K562 (cell line): ENCODE results near the gene FAM89B. TPM values are rescaled to one million over a fixed set of nuclear protein-coding genes. Genes with fewer than 3 reads are reported as not detected.
A peak's percentile ranks its signal among the peaks of the same experiment; 100 is the strongest.

Experiments
- ATAC-seq: fragments of 200-7000 bp; cut with Tn5 transposase; 3 replicates; pipeline ENCODE4 v1.9.1; 2020; ENCODE audit warnings: moderate library complexity
- BruUV-seq: library from RNA; stranded (reverse); fragments of 400-500 nt; replicated peaks from 2 replicates; lab custom pipeline; 2021; lab: Mats Ljungman, UMichigan
- CTCF ChIA-PET: fragments of 300-600 bp; formaldehyde crosslinking; extraction: SDS; loops from one replicate; lab custom pipeline; 2021; ENCODE audit warnings: low intra/inter-chr PET ratio; lab: Yijun Ruan, JAX
- POLR2A ChIA-PET: fragments of 300-600, 350-650 bp; sonication (Branson Sonifier 250); formaldehyde crosslinking; extraction: SDS; loops from one replicate; lab custom pipeline; 2021; ENCODE audit warnings: antibody characterized with exemption, inconsistent platforms; lab: Yijun Ruan, JAX
- DNase-seq, 4 experiments: peaks; one replicate each; pipeline versions ENCODE4 v3.0.0 to v3.0.0-alpha.2; 2011 to 2018; ENCODE audit warnings: low spot score in 3 of 4, mixed read lengths in 3 of 4; ENCODE audit errors: extremely low read depth in 1 of 4
- FAIRE-seq: peaks from 2 replicates; lab custom pipeline; 2011; peaks lifted over from hg19 to GRCh38; lab: Jason Lieb, UNC
- H2AFZ ChIP-seq: 2 replicates; pipeline ENCODE4 v1.6.0; 2011; ENCODE audit warnings: low read depth, low read length, control low read depth, inconsistent platforms
- H3K27ac ChIP-seq: fragments of 200-600 bp; 3 replicates; pipeline ENCODE4 v1.8.0; 2011; ENCODE audit warnings: low read depth, mild to moderate bottlenecking, control low read depth, inconsistent platforms, low read length, moderate library complexity, mixed read lengths; ENCODE audit errors: extremely low read depth
- H3K27me3 ChIP-seq, 2 experiments: fragments of 300-600 bp in 1 of 2; 2 replicates in 1 of 2; 3 replicates in 1 of 2; pipeline versions ENCODE4 v1.6.0 to v1.8.0; 2011; ENCODE audit warnings: inconsistent platforms in 2 of 2, low read length in 2 of 2, mild to moderate bottlenecking in 1 of 2, mixed read lengths in 1 of 2, moderate library complexity in 1 of 2; ENCODE audit not compliant: control insufficient read depth in 2 of 2, insufficient read depth in 2 of 2
- H3K36me3 ChIP-seq: fragments of 300-600 bp; 3 replicates; pipeline ENCODE4 v1.8.0; 2011; ENCODE audit warnings: mild to moderate bottlenecking, low read length, inconsistent platforms; ENCODE audit not compliant: control insufficient read depth, insufficient read depth
- H3K4me1 ChIP-seq, 2 experiments: fragments of 200-600 bp in 1 of 2; replicated peaks in 1 of 2; 2 replicates in 1 of 2; 3 replicates in 1 of 2; pipeline versions ENCODE4 v1.5.1 to v1.8.0; 2011; ENCODE audit warnings: inconsistent platforms in 2 of 2, low read length in 2 of 2, mild to moderate bottlenecking in 1 of 2, mixed read lengths in 1 of 2, moderate library complexity in 1 of 2; ENCODE audit not compliant: control insufficient read depth in 2 of 2, insufficient read depth in 2 of 2
- H3K4me2 ChIP-seq: 2 replicates; pipeline ENCODE4 v1.6.1; 2011; ENCODE audit warnings: low read length, control low read depth, inconsistent platforms, mixed read lengths; ENCODE audit not compliant: insufficient read depth
- H3K4me3 ChIP-seq: fragments of 200-600 bp; sonication (generic), shearing (Covaris generic); 2 replicates; pipeline ENCODE4 v1.5.1; 2016; ENCODE audit warnings: control low read depth, inconsistent platforms
- H3K79me2 ChIP-seq: fragments of 200-600 bp; 3 replicates; pipeline ENCODE4 v1.8.0; 2011; ENCODE audit warnings: low read length, inconsistent platforms; ENCODE audit not compliant: control insufficient read depth, insufficient read depth
- H3K9ac ChIP-seq, 2 experiments: 2 replicates each; pipeline versions ENCODE4 v1.6.0 to v1.6.1; 2011; ENCODE audit warnings: low read depth in 2 of 2, low read length in 2 of 2, control low read depth in 1 of 2, inconsistent platforms in 1 of 2, mild to moderate bottlenecking in 1 of 2, mixed read lengths in 1 of 2; ENCODE audit not compliant: insufficient read depth in 1 of 2
- H3K9me1 ChIP-seq: one replicate; pipeline ENCODE4 v1.6.0; 2011; ENCODE audit warnings: inconsistent platforms, mild to moderate bottlenecking, low read length, moderate library complexity; ENCODE audit not compliant: control insufficient read depth, insufficient read depth
- H3K9me3 ChIP-seq: replicated peaks from 2 replicates; pipeline ENCODE4 v1.5.1; 2011; ENCODE audit warnings: low read depth, low read length, inconsistent platforms; ENCODE audit not compliant: control insufficient read depth, insufficient read depth
- H4K20me1 ChIP-seq: replicated peaks from 2 replicates; pipeline ENCODE4 v1.6.1; 2011; ENCODE audit warnings: low read length, inconsistent platforms, mixed read lengths; ENCODE audit not compliant: control insufficient read depth, insufficient read depth
- CCAR2 ChIP-seq: fragments of 200-400 bp; formaldehyde crosslinking; IDR thresholded peaks from 2 replicates; pipeline ENCODE4 v1.6.1; 2017; ENCODE audit warnings: mild to moderate bottlenecking, low read depth, low read length
- CGGBP1 ChIP-seq: fragments of 250-450 bp; sonication (Bioruptor Pico); IDR thresholded peaks from 2 replicates; pipeline ENCODE4 v1.9.0; 2021; ENCODE audit warnings: mild to moderate bottlenecking
- GABPB2 ChIP-seq: fragments of 250-450 bp; sonication (Bioruptor Pico); conservative IDR thresholded peaks from 2 replicates; pipeline ENCODE4 v1.5.1; 2021; ENCODE audit warnings: mild to moderate bottlenecking
- NR2F6 ChIP-seq: fragments of 450-650 bp; formaldehyde crosslinking; IDR thresholded peaks from 2 replicates; pipeline ENCODE4 v1.4.0; 2020; ENCODE audit warnings: mild to moderate bottlenecking
- POLR2AphosphoS2 ChIP-seq: IDR thresholded peaks from 2 replicates; pipeline ENCODE4 v1.6.1; 2012; ENCODE audit warnings: low read length, improper control_type of control experiment
- POLR2G ChIP-seq: fragments of 200-400 bp; formaldehyde crosslinking; IDR thresholded peaks from 2 replicates; pipeline ENCODE4 v1.6.1; 2017; ENCODE audit warnings: low read depth, mild to moderate bottlenecking, antibody characterized with exemption, low read length, moderate library complexity
- RBFOX2 ChIP-seq: fragments of 200-400 bp; formaldehyde crosslinking; IDR thresholded peaks from 2 replicates; pipeline ENCODE4 v1.6.1; 2017; ENCODE audit warnings: low read depth, mild to moderate bottlenecking, low read length, moderate library complexity
- RBM22 ChIP-seq: fragments of 200-400 bp; formaldehyde crosslinking; IDR thresholded peaks from 2 replicates; pipeline ENCODE4 v1.6.1; 2018; ENCODE audit warnings: low read length, low read depth; ENCODE audit not compliant: poor library complexity, severe bottlenecking
- SMAD1 ChIP-seq: fragments of 150-350 bp; IDR thresholded peaks from 2 replicates; pipeline ENCODE4 v1.6.1; 2014; ENCODE audit warnings: low read length, low read depth; ENCODE audit not compliant: partially characterized antibody
- ZNF12 ChIP-seq: sonication (generic); formaldehyde crosslinking; IDR thresholded peaks from 2 replicates; pipeline ENCODE4 v1.4.0; 2020; ENCODE audit warnings: mild to moderate bottlenecking, missing genetic modification reagents
- ZNF212 ChIP-seq: fragments of 450-650 bp; formaldehyde crosslinking; IDR thresholded peaks from 2 replicates; pipeline ENCODE4 v1.4.0; 2020; ENCODE audit warnings: mild to moderate bottlenecking
- WGBS: fragments of 100-300 bp; shearing (Covaris generic); methylation state at CpG from one replicate; pipeline ENCODE4 v1.1.6; 2016; ENCODE audit warnings: low coverage, mixed read lengths; ENCODE audit not compliant: insufficient coverage; ENCODE audit errors: missing lambda C conversion rate; 5-methylcytosine and 5-hydroxymethylcytosine counted together
- in situ Hi-C: fragments of 300-500 bp; cut with MboI; formaldehyde crosslinking; loops from 4 replicates; pipeline ENCODE4 v1.15.0; 2018; ENCODE audit warnings: inconsistent platforms, mixed read lengths
- intact Hi-C: fragments of 100-400 bp; cut with micrococcal nuclease; formaldehyde crosslinking; loops from 2 replicates; pipeline ENCODE4 v1.14.2; 2022
- polyA plus RNA-seq, 8 experiments: library from polyadenylated mRNA; depleted of rRNA in 4 of 8; stranded (reverse) in 5 of 8; unstranded in 3 of 8; fragments of >200 nt; fragmentation: Nextera tagmentation in 2 of 8; fragmentation: Illumina TruSeq in 1 of 8; extraction: Ambion mirVana in 2 of 8; extraction: Trizol in 1 of 8; gene quantifications; 2 replicates each; pipeline versions ENCODE4 v1.2.1 to v1.2.3, GENCODE V29; 2011 to 2014; ENCODE audit warnings: inconsistent platforms in 1 of 8, missing spikeins in 1 of 8
- total RNA-seq, 7 experiments: library from RNA; depleted of rRNA in 6 of 7; stranded (reverse); fragments of >200 nt in 6 of 7; fragmentation: Illumina TruSeq in 2 of 7; extraction: Trizol in 2 of 7; gene quantifications; 2 replicates each; pipeline versions ENCODE4 v1.2.1 to v1.2.3, GENCODE V29; 2011 to 2021; ENCODE audit warnings: low replicate concordance in 1 of 7
- TF ChIP-seq, protein P1 (sequence below), 2 experiments: fragments of 450-650 bp; IDR thresholded peaks; 2 replicates each; pipeline ENCODE4 v1.6.1; 2016

The FAM89B gene
- total and polyA plus RNA-seq, 9 of the 15 experiments (the other 6 are each of a cell fraction or from before 2014, with no cell fraction given), result 0.32 to 27.6 (median 11.9) TPM

DNA sequence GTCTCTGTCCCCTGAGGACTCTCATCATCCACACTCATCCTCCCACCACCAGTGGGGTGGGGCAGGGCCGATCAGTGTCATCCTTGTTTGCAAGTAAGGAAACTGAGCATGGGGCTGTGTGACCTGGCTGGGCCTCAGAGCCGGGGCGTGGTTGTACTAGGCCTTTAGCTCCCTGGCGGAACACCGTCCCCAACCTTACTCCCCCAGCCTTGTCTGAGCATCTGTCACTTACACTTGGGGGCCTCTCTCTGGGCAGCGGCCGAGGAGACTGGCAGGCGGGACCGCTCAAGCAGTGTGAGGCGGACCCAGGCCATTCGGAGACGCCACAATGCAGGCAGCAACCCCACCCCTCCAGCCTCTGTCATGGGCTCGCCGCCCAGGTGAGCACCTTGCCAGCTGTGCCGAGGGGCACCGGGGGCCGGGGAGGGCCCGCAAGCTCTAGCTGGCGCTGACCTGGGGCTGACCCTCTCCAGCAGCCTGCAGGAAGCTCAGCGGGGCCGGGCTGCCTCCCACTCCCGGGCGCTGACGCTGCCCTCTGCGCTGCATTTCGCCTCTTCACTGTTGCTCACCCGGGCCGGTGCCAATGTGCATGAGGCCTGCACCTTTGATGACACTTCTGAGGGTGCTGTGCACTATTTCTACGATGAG lies 47.1 kb downstream of the FAM89B start (continued):
- TF ChIP-seq, protein P1, sequence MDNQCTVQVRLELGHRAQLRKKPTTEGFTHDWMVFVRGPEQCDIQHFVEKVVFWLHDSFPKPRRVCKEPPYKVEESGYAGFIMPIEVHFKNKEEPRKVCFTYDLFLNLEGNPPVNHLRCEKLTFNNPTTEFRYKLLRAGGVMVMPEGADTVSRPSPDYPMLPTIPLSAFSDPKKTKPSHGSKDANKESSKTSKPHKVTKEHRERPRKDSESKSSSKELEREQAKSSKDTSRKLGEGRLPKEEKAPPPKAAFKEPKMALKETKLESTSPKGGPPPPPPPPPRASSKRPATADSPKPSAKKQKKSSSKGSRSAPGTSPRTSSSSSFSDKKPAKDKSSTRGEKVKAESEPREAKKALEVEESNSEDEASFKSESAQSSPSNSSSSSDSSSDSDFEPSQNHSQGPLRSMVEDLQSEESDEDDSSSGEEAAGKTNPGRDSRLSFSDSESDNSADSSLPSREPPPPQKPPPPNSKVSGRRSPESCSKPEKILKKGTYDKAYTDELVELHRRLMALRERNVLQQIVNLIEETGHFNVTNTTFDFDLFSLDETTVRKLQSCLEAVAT (IDR thresholded peaks at IDR 0.05), result no peak
- peak; percentile 44; the same call in 1 of the 2 replicates for TF ChIP-seq RBFOX2
- TF ChIP-seq CCAR2, result no peak
- TF ChIP-seq GABPB2 (CRISPR knock-in tag), result no peak
- no peak for TF ChIP-seq SMAD1

DNA sequence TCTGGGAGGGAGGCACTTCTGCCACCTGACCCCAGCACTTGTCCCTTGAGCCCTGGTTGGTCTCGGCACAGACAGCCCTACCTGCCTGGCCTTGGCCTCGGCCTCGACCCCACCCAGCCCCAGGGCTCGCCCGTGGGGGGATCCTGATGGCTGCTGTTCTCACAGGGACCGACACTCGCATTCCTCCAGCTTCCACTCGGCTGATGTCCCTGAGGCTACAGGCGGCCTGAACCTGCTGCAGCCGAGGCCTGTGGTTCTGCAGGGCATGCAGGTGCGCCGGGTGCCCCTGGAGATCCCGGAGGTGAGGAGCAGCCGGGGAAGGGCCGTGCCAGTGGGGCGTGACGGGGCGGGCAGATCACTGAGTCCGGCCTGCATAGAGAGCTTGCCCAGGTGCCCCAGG lies 48.3 kb downstream of the FAM89B start:
- DNase-seq, result no peak
- ChIA-PET POLR2A (interaction anchor here (1.5 kb wide), 1 partner anchor 10 kb away, joined by 5 read pairs; no protein-coding TSS in a partner anchor), CTCF (no interaction called here)
- 96% methylated on average over 13 of the region's 19 CpGs for WGBS
- Histone ChIP-seq H3K9ac (no peak overlapping the region; a peak in 1 of 4 replicates), H3K79me2 (peaks cover 24% of the 10 kb centered on the region), H3K9me1 (no peaks in the 10 kb centered on the region), H3K4me1 (peaks cover 6 to 59% of the 10 kb centered on the region in 2 experiments; a peak in 3 of 5 replicates), H4K20me1 (no peaks in the 10 kb centered on the region; the same call in 1 of the 2 replicates), H3K27me3 (no peaks in the 10 kb centered on the region), H3K27ac (no peak overlapping the region), H3K4me2 (no peak overlapping the region), H3K4me3 (no peak overlapping the region), H3K36me3 (peaks cover 84% of the 10 kb centered on the region; the same call in 2 of the 3 replicates), H2AFZ (no peak overlapping the region), H3K9me3 (no peaks in the 10 kb centered on the region)
- intact Hi-C loops, result no loop called here
- no peak for ATAC-seq
- in situ Hi-C loops, result no loop called here
- FAIRE-seq, result no peak
- BruUV-seq, result no TSS peak
- TF ChIP-seq POLR2G (peak; percentile 71), POLR2AphosphoS2 (no peak), RBM22 (peak; percentile 45), RBFOX2 (peak; percentile 56; the same call in 1 of the 2 replicates), ZNF212 (CRISPR knock-in tag) (no peak), NR2F6 (no peak), CGGBP1 (CRISPR knock-in tag) (no peak), ZNF12 (CRISPR knock-in tag) (no peak)
